OCI-LY1 (cell line): Measurements from ENCODE around the gene ALDH1A2.
"Not testable (repeated sequence)": the region's sequence is repeated elsewhere in the genome, so short reads cannot be mapped to it uniquely, and the experiment has no call there.

Source experiments
- H2AFZ ChIP-seq: fragments of 200-600 bp; sonication (generic), shearing (Covaris generic); 2 replicates; pipeline ENCODE4 v1.6.0; 2014; ENCODE audit warnings: antibody characterized with exemption, mild to moderate bottlenecking, low read length
- H3F3A ChIP-seq: fragments of 200-600 bp; sonication (generic), shearing (Covaris generic); 2 replicates; pipeline ENCODE4 v1.6.0; 2014; ENCODE audit warnings: mild to moderate bottlenecking, antibody characterized with exemption, low read length, moderate library complexity; ENCODE audit not compliant: insufficient read depth
- H3K27ac ChIP-seq: fragments of 200-600 bp; sonication (generic); 2 replicates; pipeline ENCODE4 v1.5.1; 2014; ENCODE audit warnings: low read length, mixed run types, mild to moderate bottlenecking, low read depth; ENCODE audit not compliant: poor library complexity, severe bottlenecking
- H3K27me3 ChIP-seq: fragments of 200-600 bp; sonication (generic); 2 replicates; pipeline ENCODE4 v1.6.0; 2014; ENCODE audit warnings: antibody characterized with exemption, mild to moderate bottlenecking, low read length, moderate library complexity; ENCODE audit not compliant: insufficient read depth
- H3K36me3 ChIP-seq: fragments of 200-600 bp; sonication (generic); 2 replicates; pipeline ENCODE4 v1.6.1; 2014; ENCODE audit warnings: mild to moderate bottlenecking, antibody characterized with exemption, low read length, moderate library complexity, mixed read lengths; ENCODE audit not compliant: insufficient read depth
- H3K4me1 ChIP-seq: fragments of 200-600 bp; sonication (generic); 2 replicates; pipeline ENCODE4 v1.5.1; 2014; ENCODE audit warnings: mild to moderate bottlenecking, low read length, moderate library complexity; ENCODE audit not compliant: insufficient read depth, severe bottlenecking
- H3K4me2 ChIP-seq: fragments of 200-600 bp; sonication (generic), shearing (Covaris generic); 2 replicates; pipeline ENCODE4 v1.6.1; 2014; ENCODE audit warnings: low read length
- H3K4me3 ChIP-seq: fragments of 200-600 bp; sonication (generic); 2 replicates; pipeline ENCODE4 v1.5.1; 2014; ENCODE audit warnings: low read length, low read depth, mild to moderate bottlenecking, mixed read lengths; ENCODE audit not compliant: poor library complexity, severe bottlenecking
- H3K79me2 ChIP-seq: fragments of 200-600 bp; shearing (Covaris generic); 2 replicates; pipeline ENCODE4 v1.6.1; 2016; ENCODE audit warnings: mixed run types, low read length, mixed read lengths; ENCODE audit not compliant: insufficient read depth
- H3K9ac ChIP-seq: fragments of 200-600 bp; sonication (generic), shearing (Covaris generic); 2 replicates; pipeline ENCODE4 v1.6.1; 2014; ENCODE audit warnings: mild to moderate bottlenecking, low read length, mixed read lengths
- H3K9me2 ChIP-seq: fragments of 200-600 bp; sonication (generic), shearing (Covaris generic); 2 replicates; pipeline ENCODE4 v1.6.1; 2014; ENCODE audit warnings: low read depth, mild to moderate bottlenecking, low read length, mixed read lengths
- H3K9me3 ChIP-seq: fragments of 200-600 bp; shearing (Covaris generic); 2 replicates; pipeline ENCODE4 v1.6.1; 2014; ENCODE audit warnings: low read length, mixed read lengths
- H4K20me1 ChIP-seq: fragments of 200-600 bp; sonication (generic), shearing (Covaris generic); 2 replicates; pipeline ENCODE4 v1.6.0; 2016; ENCODE audit warnings: mild to moderate bottlenecking, low read length; ENCODE audit not compliant: insufficient read depth
- CTCF ChIP-seq: fragments of 200-600 bp; sonication (generic), shearing (Covaris generic); IDR thresholded peaks from 2 replicates; pipeline ENCODE4 v1.5.1; 2017; ENCODE audit warnings: mild to moderate bottlenecking, antibody characterized with exemption, low read length, moderate library complexity, mixed read lengths
- EZH2 ChIP-seq: fragments of 200-600 bp; sonication (generic), shearing (Covaris generic); IDR thresholded peaks from 2 replicates; pipeline ENCODE4 v1.8.0; 2017; ENCODE audit warnings: borderline replicate concordance, mixed run types, mild to moderate bottlenecking, antibody characterized with exemption, low read length, moderate library complexity, mixed read lengths

ALDH1A2 gene

GRCh38 chr15:58065445-58066041, at the start of gene ALDH1A2:
ALDH1A2 (minus strand) TSS chr15:58065711; CDS start chr15:58065650, 61 bp downstream.
- Histone ChIP-seq H3F3A (no peaks in the 10 kb centered on the region), H3K4me3 (no peak within 1 kb of the TSS), H3K4me2 (no peak within 1 kb of the TSS), H3K9ac (no peak within 1 kb of the TSS), H3K4me1 (no peaks in the 10 kb centered on the region), H2AFZ (no peak within 1 kb of the TSS), H3K9me3 (no peaks in the 10 kb centered on the region), H3K27ac (no peak within 1 kb of the TSS), H3K9me2 (no peaks in the 10 kb centered on the region), H4K20me1 (no peaks in the 10 kb centered on the region), H3K27me3 (no peaks in the 10 kb centered on the region; the same call in 1 of the 2 replicates), H3K79me2 (no peaks in the 10 kb centered on the region), H3K36me3 (no peaks in the 10 kb centered on the region)
- TF ChIP-seq CTCF, result no peak

- no peak overlapping the region for H3K4me3 ChIP-seq
- no peak overlapping the region for H3K27ac ChIP-seq
- H3K79me2 ChIP-seq, result no peaks in the 10 kb centered on the region
- H3K27me3 ChIP-seq, result no peaks in the 10 kb centered on the region
- no peak overlapping the region for H3K9ac ChIP-seq
- H3K4me2 ChIP-seq, result no peak overlapping the region
- H2AFZ ChIP-seq, result no peak overlapping the region
- TF ChIP-seq EZH2 (no peak), CTCF (no peak)
- H3K9me2 ChIP-seq, result no peaks in the 10 kb centered on the region
- H3K36me3 ChIP-seq, result no peaks in the 10 kb centered on the region
- no peaks in the 10 kb centered on the region for H3K9me3 ChIP-seq
- no peaks in the 10 kb centered on the region for H3F3A ChIP-seq
- H3K4me1 ChIP-seq, result no peaks in the 10 kb centered on the region
- no peaks in the 10 kb centered on the region for H4K20me1 ChIP-seq
Measured at GRCh38 chr15:58114812-58115211, 49.3 kb upstream of the ALDH1A2 start.

GRCh38 chr15:58114388-58114787, 48.9 kb upstream of the ALDH1A2 start:
- Histone ChIP-seq H3K79me2 (no peaks in the 10 kb centered on the region), H3K36me3 (no peaks in the 10 kb centered on the region), H3K9me3 (no peaks in the 10 kb centered on the region), H3K9me2 (no peaks in the 10 kb centered on the region), H3K4me3 (no peak overlapping the region), H3F3A (no peaks in the 10 kb centered on the region), H3K27ac (no peak overlapping the region), H3K27me3 (no peaks in the 10 kb centered on the region), H3K9ac (no peak overlapping the region), H3K4me2 (no peak overlapping the region), H2AFZ (no peak overlapping the region), H3K4me1 (no peaks in the 10 kb centered on the region), H4K20me1 (no peaks in the 10 kb centered on the region)
- no peak for TF ChIP-seq CTCF
- TF ChIP-seq EZH2, result no peak

- not testable (repeated sequence) for H3F3A ChIP-seq, H3K9ac ChIP-seq, H3K4me3 ChIP-seq, H2AFZ ChIP-seq, H3K9me2 ChIP-seq, H3K27ac ChIP-seq, H3K79me2 ChIP-seq, H3K4me2 ChIP-seq, H3K4me1 ChIP-seq, H3K9me3 ChIP-seq, H3K36me3 ChIP-seq, H3K27me3 ChIP-seq, H4K20me1 ChIP-seq
Measured at GRCh38 chr15:58113358-58113757, 47.8 kb upstream of the ALDH1A2 start.
